Muscle of leg (tissue), 11 donors: ENCODE data around the gene PCDH1. TPM values are rescaled to one million over a fixed set of nuclear protein-coding genes. Genes with fewer than 3 reads are reported as not detected.
"Not testable (repeated sequence)": the region's sequence is repeated elsewhere in the genome, so short reads cannot be mapped to it uniquely, and the experiment has no call there.

ENCODE experiments used
- DNase-seq: peaks from one replicate; pipeline ENCODE4 v3.0.0; 2013
- H3K27ac ChIP-seq: one replicate; pipeline ENCODE4 v1.5.1; 2013; ENCODE audit warnings: mild to moderate bottlenecking, low read length, control low read depth
- H3K27me3 ChIP-seq: one replicate; pipeline ENCODE4 v1.6.1; 2013; ENCODE audit warnings: low read length; ENCODE audit not compliant: control insufficient read depth, insufficient read depth
- H3K36me3 ChIP-seq: one replicate; pipeline ENCODE4 v1.6.1; 2013; ENCODE audit warnings: low read length; ENCODE audit not compliant: control insufficient read depth, insufficient read depth
- H3K4me1 ChIP-seq: one replicate; pipeline ENCODE4 v1.6.1; 2013; ENCODE audit warnings: low read length; ENCODE audit not compliant: control insufficient read depth, insufficient read depth
- H3K4me3 ChIP-seq: one replicate; pipeline ENCODE4 v1.5.1; 2013; ENCODE audit warnings: low read length, control low read depth
- H3K9me3 ChIP-seq: replicated peaks from 2 replicates; pipeline ENCODE4 v1.6.1; 2013; ENCODE audit warnings: low read depth, low read length; ENCODE audit not compliant: control insufficient read depth
- WGBS: methylation state at CpG from one replicate; pipeline ENCODE4 v1.1.5; 2013; ENCODE audit warnings: missing lambda C conversion rate; ENCODE audit not compliant: insufficient coverage; 5-methylcytosine and 5-hydroxymethylcytosine counted together
- polyA plus RNA-seq, 8 donors: library from polyadenylated mRNA; unstranded; fragments of 120-200 nt; gene quantifications; one replicate each; pipeline versions ENCODE4 v1.2.1 to v1.2.3, GENCODE V29; 2013; ENCODE audit warnings: inconsistent platforms in 1 of 8, low replicate concordance in 1 of 8; ENCODE audit not compliant: insufficient read length in 8 of 8, insufficient read depth in 1 of 8
- total RNA-seq: library from RNA; stranded (reverse); fragments of 120-200 nt; gene quantifications from one replicate; pipeline ENCODE4 v1.2.4, GENCODE V29; 2013

PCDH1 gene
- total and polyA plus RNA-seq, 9 donors, result 13.9 to 24.7 (median 18.1) TPM

DNA sequence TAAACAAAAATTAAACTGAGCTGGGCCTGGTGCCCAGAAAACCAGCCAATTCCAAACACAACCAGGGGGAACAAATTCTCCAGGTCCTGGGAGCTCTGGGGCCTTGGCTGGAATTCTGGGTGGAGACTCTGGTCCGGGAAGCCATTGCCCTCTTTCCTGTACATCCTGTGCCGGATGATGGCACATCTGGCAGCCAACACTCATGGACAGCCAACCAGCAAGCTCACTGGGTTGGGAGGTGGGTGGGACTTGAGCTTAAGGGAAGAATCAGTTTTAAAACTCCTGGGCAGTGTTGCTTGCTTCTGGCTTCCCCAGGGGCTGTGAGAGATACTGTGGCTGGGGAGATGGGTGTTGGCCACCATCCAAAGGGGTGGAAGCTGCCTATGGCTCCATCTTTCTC is 56.1 kb downstream of the PCDH1 start:
- DNase-seq, result no peak
- Histone ChIP-seq H3K27ac (peak overlapping the region; percentile 37), H3K9me3 (no peaks in the 10 kb centered on the region), H3K27me3 (peaks cover 9% of the 10 kb centered on the region), H3K36me3 (no peaks in the 10 kb centered on the region), H3K4me1 (peaks cover 9% of the 10 kb centered on the region), H3K4me3 (no peak overlapping the region)
- WGBS, result 80% methylated on average over 1 of the region's 2 CpGs

GRCh38 chr5:141821430-141821925 is 56.7 kb downstream of the PCDH1 start:
- Histone ChIP-seq H3K9me3 (no peaks in the 10 kb centered on the region), H3K27me3 (peaks cover 7% of the 10 kb centered on the region), H3K36me3 (no peaks in the 10 kb centered on the region), H3K27ac (peak overlapping the region; percentile 37), H3K4me3 (no peak overlapping the region), H3K4me1 (peaks cover 7% of the 10 kb centered on the region)
- no CpG with 5 or more reads among the region's 3 CpGs for WGBS
- DNase-seq, result no peak

DNA sequence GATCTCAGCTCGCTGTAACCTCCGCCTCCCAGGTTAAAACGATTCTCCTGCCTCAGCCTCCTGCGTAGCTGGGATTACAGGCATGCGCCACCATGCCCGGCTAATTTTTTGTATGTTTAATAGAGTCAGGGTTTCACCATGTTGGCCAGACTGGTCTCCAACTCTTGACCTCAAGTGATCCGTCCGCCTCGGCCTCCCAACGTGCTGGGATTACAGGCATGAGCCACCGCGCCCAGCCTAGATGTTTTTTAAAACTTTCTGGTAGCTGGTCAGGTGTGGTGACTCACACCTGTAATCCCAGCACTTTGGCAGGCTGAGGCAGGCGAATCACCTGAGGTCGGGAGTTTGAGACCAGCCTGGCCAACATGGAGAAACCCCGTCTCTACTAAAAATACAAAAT is 57.5 kb downstream of the PCDH1 start:
- H3K27me3 ChIP-seq, H3K9me3 ChIP-seq, H3K4me3 ChIP-seq, H3K27ac ChIP-seq, DNase-seq, H3K36me3 ChIP-seq: not testable (repeated sequence)
- peaks cover 12% of the 10 kb centered on the region for H3K4me1 ChIP-seq
- 92% methylated on average over 11 of the region's 15 CpGs for WGBS

GRCh38 chr5:141817631-141818030 is 60.6 kb downstream of the PCDH1 start:
- H3K27ac ChIP-seq, result no peak overlapping the region
- H3K27me3 ChIP-seq, result peaks cover 4% of the 10 kb centered on the region
- no peaks in the 10 kb centered on the region for H3K9me3 ChIP-seq
- H3K4me1 ChIP-seq, result peaks cover 17% of the 10 kb centered on the region
- no peak overlapping the region for H3K4me3 ChIP-seq
- no peak for DNase-seq
- H3K36me3 ChIP-seq, result no peaks in the 10 kb centered on the region
- WGBS, result 79% methylated on average over 2 of the region's 6 CpGs

- peaks cover 8% of the 10 kb centered on the region for H3K27me3 ChIP-seq
- no peaks in the 10 kb centered on the region for H3K36me3 ChIP-seq
- H3K4me3 ChIP-seq, result no peak overlapping the region
- peaks cover 18% of the 10 kb centered on the region for H3K4me1 ChIP-seq
- DNase-seq, result peak; percentile 58
- no peaks in the 10 kb centered on the region for H3K9me3 ChIP-seq
- H3K27ac ChIP-seq, result peak overlapping the region; percentile 51
- 0% methylated on average over 5 of the region's 11 CpGs for WGBS
Observed at GRCh38 chr5:141816598-141817399, 61.4 kb downstream of the PCDH1 start.

DNA sequence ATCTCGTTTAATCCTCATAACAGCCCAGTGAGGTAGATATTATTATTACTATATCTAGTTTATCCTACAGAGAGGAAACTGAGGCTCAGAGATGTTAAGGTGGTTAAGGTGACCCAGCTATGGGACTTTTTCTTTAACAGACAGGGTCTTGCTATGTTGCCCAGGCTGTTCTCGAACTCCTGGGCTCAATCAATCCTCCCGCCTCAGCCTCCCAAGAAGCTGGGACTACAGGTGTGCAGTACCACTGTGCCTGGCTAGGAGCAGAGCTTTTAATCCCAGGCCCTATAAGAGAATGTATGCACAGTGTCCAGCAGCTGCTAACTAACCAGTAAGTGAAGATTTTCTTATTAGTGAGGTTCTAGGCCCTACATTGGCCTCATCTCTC is 62.4 kb downstream of the PCDH1 start:
- Histone ChIP-seq H3K27me3 (peaks cover 17% of the 10 kb centered on the region), H3K4me1 (peaks cover 18% of the 10 kb centered on the region), H3K4me3 (no peak overlapping the region), H3K27ac (peak overlapping the region; percentile 51), H3K9me3 (no peaks in the 10 kb centered on the region), H3K36me3 (no peaks in the 10 kb centered on the region)
- no peak for DNase-seq
- 83% methylated on average over 1 of the region's 3 CpGs for WGBS

GRCh38 chr5:141815051-141815795 is 63.0 kb downstream of the PCDH1 start:
- no peak for DNase-seq
- Histone ChIP-seq H3K27ac (peak overlapping the region; percentile 7), H3K4me1 (peaks cover 18% of the 10 kb centered on the region), H3K36me3 (no peaks in the 10 kb centered on the region), H3K9me3 (no peaks in the 10 kb centered on the region), H3K4me3 (no peak overlapping the region), H3K27me3 (peaks cover 20% of the 10 kb centered on the region)

DNA sequence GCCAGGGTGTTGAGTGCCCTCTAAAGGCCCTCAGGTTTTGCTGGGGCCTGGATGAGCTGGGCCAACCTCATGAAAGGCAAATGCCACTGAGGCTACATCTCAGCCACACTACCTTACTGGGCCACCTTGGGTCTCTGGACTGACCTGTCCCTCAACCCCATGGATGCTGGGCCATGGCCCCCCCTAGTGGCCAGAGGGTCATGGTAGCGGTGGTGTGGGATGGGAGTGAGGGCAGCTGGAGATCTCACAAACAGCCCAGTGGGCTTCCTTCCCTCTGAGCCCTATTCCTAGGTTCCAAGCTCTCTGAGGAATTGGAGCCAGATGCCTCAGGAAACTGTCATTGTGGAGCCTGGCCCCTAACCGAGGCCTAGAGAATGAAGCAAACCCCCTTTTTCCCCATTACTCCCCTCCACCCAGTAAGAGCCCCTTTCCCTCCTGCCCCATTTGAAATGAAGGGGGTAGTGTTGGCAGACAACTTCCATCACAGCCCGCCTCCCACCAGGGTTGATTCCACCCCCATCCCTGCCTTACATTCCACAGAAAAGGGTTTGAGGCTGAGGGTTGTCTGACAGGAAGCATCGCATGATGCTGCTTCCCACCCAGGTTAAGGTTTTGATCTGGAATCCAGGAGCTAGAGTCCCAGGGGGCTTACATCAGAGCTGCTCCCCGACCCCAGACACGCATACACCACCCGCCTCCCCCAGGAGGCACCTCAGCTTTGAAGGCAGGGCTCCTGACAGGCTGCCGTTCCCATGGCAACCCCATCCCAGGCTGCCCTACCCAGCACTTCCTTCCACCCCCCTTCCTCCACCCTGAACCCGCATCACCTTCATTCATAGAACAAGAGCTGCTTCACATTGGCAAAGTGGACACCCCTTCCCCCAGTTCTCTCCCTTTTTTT is 63.9 kb downstream of the PCDH1 start:
- peak overlapping the region; percentile 35 for H3K27ac ChIP-seq
- no peaks in the 10 kb centered on the region for H3K9me3 ChIP-seq
- peaks cover 26% of the 10 kb centered on the region for H3K27me3 ChIP-seq
- 44% methylated on average over 6 of the region's 9 CpGs for WGBS
- H3K4me1 ChIP-seq, result peaks cover 18% of the 10 kb centered on the region
- no peaks in the 10 kb centered on the region for H3K36me3 ChIP-seq
- no peak overlapping the region for H3K4me3 ChIP-seq
- no peak for DNase-seq

DNA sequence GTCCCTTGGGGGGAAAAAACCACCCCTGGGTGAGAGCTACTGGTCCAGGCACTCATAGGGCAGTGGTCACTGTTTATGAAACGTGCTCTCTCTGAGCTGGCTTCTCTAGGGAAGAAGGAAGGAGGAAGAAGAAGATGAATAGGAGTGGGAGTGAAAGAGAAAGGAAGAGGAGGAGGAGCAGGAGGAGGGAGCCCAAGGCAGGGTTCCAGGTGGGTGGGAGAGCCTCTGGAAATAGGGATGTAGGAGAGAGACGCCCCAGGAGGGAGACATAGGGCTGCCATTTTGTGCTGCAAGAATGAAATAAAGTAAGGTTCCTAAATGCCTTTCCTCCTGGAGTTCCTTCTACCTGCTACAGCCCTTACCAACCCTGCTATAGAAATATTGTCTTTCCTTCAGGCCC is 65.7 kb downstream of the PCDH1 start:
- Histone ChIP-seq H3K4me3 (no peak overlapping the region), H3K27me3 (peaks cover 34% of the 10 kb centered on the region), H3K4me1 (peaks cover 21% of the 10 kb centered on the region), H3K36me3 (no peaks in the 10 kb centered on the region), H3K27ac (no peak overlapping the region), H3K9me3 (no peaks in the 10 kb centered on the region)
- 36% methylated on average over 1 of the region's 2 CpGs for WGBS
- no peak for DNase-seq
